Fibroblast of peridontal ligament (primary cell): ENCODE measurements around the gene ACSL3.

Experiments
- DNase-seq: peaks from one replicate; pipeline ENCODE4 v3.0.0-alpha.2; 2010; ENCODE audit errors: extremely low read depth

ACSL3 gene

GRCh38 chr2:222879604-222879933, 18.7 kb downstream of the ACSL3 start:
- DNase-seq, result no peak

- no peak for DNase-seq
Measured at GRCh38 chr2:222882484-222882928, 21.7 kb downstream of the ACSL3 start.

GRCh38 chr2:222883420-222883819, 22.6 kb downstream of the ACSL3 start:
- DNase-seq, result peak; percentile 31

- peak; percentile 23 for DNase-seq
Measured at GRCh38 chr2:222884114-222884771, 23.4 kb downstream of the ACSL3 start.

- no peak for DNase-seq
Measured at GRCh38 chr2:222884805-222885424, 24.1 kb downstream of the ACSL3 start.

- DNase-seq, result peak; percentile 60
Measured at GRCh38 chr2:222887124-222887523, 26.3 kb downstream of the ACSL3 start.

- no peak for DNase-seq
Measured at GRCh38 chr2:222888716-222889115, 27.9 kb downstream of the ACSL3 start.

- DNase-seq, result peak; percentile 65
Measured at GRCh38 chr2:222891890-222892289, 31.1 kb downstream of the ACSL3 start.

- peak; percentile 67 for DNase-seq
Measured at GRCh38 chr2:222892321-222892720, 31.5 kb downstream of the ACSL3 start.

GRCh38 chr2:222892761-222893160, 31.9 kb downstream of the ACSL3 start:
- no peak for DNase-seq

GRCh38 chr2:222893716-222894115, 32.9 kb downstream of the ACSL3 start:
- DNase-seq, result no peak

- DNase-seq, result no peak
Measured at GRCh38 chr2:222895144-222895543, 34.3 kb downstream of the ACSL3 start.

- no peak for DNase-seq
Measured at GRCh38 chr2:222897898-222898297, 37.1 kb downstream of the ACSL3 start.

- no peak for DNase-seq
Measured at GRCh38 chr2:222899413-222900181, 38.8 kb downstream of the ACSL3 start.

- peak; percentile 88 for DNase-seq
Measured at GRCh38 chr2:222900354-222900753, 39.5 kb downstream of the ACSL3 start.

GRCh38 chr2:222902660-222903059, 41.8 kb downstream of the ACSL3 start:
- DNase-seq, result no peak

GRCh38 chr2:222903234-222904220, 42.7 kb downstream of the ACSL3 start:
- peak; percentile 78 for DNase-seq

GRCh38 chr2:222904557-222905258, 43.9 kb downstream of the ACSL3 start:
- DNase-seq, result peak; percentile 97

GRCh38 chr2:222907048-222907447, 46.2 kb downstream of the ACSL3 start:
- no peak for DNase-seq

- DNase-seq, result peak; percentile 85
Measured at GRCh38 chr2:222907790-222908441, 47.1 kb downstream of the ACSL3 start.

GRCh38 chr2:222909286-222909685, 48.5 kb downstream of the ACSL3 start:
- no peak for DNase-seq
